HG03025 (cell line): Measurements from ENCODE around the gene IL1B.

Experiments
- ATAC-seq: cut with Tn5 transposase; IDR thresholded peaks from one replicate; pipeline ENCODE4 v1.9.1; 2021; ENCODE audit warnings: mild to moderate bottlenecking, moderate library complexity; ENCODE audit not compliant: unreplicated experiment, low FRiP score

Gene IL1B

DNA sequence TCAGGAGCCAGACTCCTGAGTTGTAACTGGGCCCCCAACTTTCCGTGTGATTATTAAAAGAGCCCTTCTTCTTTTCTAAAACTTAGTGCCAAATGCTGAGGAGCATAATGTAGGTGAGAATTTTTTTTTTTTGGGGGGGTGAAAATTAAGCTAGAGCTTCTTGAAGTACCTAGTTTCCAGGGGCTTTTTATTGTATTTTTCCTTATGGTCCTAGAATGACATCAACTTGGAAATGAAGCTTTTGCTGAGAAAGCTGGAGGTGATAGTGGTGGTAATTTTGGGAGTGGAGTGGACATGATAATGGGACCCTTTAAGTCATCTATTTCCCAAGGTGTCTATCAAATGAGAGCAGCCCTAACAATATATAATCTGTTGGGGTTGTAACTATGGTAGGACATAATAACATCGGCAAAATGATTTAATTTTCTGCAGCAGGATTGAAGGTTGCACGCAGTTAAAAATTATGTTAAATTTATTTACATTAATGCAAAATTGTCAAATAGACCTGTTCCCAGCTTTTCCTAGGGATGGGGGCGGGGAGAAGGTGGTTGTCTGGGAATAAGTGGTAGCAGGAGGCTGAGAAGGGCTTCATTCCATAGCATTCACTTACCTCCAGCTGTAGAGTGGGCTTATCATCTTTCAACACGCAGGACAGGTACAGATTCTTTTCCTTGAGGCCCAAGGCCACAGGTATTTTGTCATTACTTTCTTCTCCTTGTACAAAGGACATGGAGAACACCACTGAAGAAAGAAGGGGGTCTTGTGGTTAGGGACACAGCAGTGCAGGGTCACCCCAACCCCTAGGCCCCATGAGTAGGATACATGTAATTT lies 5.7 kb downstream of the IL1B start:
- ATAC-seq, result no peak

DNA sequence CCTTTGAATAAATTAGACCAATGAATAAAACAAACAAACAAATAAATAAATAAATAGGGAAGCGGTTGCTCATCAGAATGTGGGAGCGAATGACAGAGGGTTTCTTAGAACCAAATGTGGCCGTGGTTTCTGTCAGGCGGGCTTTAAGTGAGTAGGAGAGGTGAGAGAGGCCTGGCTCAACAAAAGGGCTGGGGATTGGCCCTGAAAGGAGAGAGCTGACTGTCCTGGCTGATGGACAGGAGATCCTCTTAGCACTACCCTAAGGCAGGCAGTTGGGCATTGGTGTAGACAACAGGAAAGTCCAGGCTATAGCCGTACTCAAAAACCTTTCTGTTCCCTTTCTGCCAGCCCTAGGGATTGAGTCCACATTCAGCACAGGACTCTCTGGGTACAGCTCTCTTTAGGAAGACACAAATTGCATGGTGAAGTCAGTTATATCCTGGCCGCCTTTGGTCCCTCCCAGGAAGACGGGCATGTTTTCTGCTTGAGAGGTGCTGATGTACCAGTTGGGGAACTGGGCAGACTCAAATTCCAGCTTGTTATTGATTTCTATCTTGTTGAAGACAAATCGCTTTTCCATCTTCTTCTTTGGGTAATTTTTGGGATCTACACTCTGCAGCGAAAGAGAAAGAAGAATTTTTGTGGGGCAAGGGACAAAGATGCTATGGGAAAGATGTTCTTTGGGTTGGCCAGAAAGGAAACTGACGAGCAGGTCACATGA lies 6.5 kb downstream of the IL1B start:
- no peak for ATAC-seq

DNA sequence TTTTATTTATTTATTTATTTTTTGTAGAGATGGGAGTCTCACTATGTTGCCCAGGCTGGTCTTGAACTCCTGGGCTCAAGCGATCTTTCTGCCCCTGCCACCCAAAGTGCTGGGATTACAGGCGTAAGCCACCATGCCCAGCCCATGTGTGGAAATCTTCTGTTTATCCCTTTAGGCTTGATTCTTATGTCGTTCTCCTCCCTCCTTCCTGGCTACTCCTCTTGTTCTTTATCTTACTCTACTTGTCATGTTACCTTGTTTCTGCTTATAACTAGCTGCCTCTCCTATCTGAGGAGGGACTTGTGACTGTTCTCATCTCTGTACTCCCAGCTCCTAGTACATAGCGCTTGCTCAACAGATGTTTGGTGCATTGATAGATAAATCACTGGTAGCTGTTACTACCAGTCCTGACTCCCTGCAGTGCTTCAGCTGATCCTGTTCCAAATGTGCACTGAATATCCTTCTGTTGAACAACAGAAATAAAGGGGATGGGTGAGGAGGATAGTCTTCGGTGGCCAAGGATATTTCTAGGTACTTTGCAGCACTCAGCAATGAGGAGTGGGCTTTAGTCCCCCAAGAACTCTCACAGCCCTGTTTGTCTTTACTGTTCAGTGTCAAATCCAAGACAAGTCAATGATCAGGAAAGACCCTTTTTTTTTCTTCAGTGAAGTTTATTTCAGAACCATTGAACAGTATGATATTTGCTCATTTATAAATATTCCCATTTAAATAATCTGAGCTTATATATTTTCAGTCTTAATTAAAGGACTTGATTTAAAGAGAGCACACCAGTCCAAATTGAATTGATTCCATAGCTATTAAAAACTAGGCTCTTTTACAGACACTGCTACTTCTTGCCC lies 7.2 kb downstream of the IL1B start:
- no peak for ATAC-seq

DNA sequence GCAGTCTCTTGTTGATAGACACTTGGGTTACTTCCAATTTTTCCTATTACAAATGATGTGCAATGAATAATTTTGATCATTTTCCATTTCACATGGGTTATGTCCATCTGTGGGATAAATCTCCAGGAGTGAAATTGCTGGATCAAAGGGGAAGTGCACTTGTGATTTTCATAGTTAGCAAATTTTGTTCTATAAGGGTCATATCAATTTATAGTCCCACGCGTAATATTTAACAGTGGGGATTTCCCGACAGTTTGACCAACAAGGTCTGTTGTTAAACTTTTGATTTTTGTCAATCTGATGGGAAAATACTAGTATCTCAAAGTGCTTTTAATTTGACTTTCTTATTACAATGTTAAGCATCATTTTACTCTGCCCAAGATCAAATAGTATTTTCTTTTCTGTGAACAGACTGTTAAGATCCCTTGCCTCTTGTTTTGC lies 8.3 kb downstream of the IL1B start:
- ATAC-seq, result no peak

DNA sequence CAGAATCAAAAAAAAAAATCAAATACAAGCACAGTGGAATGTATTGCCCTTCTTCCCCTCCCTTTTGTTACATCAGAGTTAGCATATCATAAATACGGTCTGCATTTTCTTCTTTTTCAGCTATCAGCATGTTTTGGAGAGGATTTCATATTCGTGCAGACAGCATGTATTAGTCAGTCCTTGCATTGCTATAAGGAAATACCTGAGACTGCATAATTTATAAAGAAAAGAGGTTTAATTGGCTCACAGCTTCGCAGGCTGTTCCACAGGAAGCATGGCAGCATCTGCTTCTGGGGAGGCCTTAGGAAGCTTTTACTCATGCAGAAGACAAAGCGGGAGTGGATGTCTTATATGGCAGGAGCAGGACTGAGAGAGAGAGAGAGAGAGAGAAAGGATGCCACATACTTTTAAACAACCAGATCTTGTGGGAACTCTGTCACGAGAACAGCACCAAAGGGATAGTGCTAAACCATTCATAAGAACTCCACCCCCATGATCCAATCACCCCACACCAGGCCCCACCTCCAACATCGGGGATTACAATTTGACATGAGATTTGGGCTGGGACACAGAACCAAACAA lies 8.9 kb downstream of the IL1B start:
- no peak for ATAC-seq

DNA sequence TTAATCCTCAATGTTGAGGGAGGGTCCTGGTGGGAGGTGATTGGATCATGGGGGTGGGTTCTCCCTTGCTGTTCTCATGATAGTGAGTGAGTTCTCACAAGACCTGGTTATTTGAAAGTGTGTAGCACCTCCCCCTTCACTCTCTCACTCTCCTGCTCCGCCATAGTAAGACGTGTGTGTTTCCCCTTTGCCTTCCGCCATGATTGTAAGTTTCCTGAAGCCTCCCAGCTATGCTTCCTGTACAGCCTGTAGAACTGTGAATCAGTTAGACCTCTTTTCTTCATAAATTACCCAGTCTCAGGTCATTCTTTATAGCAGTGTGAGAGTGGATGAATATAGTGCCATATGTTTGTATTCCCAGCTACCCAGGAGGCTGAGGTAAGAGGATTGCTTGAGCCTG lies 9.6 kb downstream of the IL1B start:
- no peak for ATAC-seq

DNA sequence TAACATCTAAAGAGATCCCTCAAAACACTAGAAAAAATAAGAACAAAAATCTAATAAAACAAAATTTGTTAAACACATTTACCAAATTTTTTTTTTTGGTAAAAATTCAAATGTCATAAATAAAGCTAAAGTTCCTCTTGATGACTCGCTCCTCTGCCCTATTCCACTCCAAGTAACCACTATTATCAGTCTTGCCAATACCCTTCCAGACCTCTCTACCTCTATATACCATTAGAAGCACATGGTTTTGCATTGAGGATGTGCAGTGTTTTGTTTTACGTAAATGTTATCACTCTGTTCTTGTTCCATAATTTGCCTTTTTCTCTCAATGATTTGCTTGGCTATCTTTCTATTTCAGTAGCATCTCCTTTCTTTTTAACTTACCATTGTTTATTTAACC lies 10.9 kb downstream of the IL1B start:
- ATAC-seq, result no peak

DNA sequence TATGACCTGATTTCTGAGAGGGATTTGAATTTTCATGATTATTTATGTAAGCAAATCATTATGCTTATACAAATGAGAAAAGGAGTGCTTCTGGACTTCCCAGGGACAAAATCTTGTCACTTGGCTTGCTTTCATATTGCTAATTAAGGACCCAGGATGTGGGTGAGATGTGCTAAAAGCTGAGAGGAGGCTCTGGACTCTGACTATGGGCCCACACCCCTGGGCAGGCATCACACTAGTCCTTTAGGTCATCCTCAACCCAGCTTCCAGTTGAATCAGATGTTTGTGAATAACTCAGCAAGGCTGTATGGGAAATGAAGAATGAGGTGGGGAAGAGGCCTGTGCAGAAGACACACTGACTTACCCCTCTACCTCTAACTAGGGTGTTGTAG lies 11.9 kb downstream of the IL1B start:
- ATAC-seq, result no peak

DNA sequence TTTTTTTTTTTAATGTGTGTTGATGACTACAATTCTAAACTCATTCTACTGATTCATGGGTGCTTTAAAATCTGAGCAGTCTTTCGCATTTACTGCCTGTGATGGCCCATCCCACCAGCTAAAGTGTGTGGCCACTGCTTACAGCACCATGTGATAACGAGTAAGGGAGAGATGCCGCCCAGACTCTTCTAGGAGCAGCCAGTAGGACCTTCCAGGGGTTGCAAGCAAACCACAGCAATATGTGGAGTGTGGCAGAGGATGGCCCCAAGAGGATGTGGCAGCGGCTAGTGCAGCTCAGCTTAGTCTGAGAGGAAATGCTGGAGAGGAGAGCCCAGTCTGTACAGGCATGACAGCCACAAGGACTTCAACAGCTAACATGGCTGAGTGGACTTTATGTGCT lies 14.9 kb downstream of the IL1B start:
- no peak for ATAC-seq

DNA sequence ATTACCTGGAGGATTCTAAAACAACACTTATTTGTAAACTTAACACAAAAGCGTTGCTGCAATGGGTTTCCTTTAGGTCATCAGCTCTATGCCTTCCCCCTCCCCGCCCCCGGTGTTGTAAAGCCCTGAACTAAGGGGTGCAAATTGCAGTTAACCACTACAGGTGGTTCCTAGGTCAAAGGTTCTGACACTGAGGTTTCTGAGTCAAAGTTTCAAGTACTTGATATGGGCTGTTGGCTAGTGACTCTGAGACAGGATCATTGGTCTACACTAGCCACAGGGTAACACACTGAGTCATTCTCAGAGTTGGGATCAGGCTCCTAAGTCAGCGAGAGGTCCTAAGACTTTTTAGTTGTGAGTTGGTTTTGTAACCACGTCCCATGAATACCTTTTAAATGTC lies 15.4 kb downstream of the IL1B start:
- ATAC-seq, result no peak

DNA sequence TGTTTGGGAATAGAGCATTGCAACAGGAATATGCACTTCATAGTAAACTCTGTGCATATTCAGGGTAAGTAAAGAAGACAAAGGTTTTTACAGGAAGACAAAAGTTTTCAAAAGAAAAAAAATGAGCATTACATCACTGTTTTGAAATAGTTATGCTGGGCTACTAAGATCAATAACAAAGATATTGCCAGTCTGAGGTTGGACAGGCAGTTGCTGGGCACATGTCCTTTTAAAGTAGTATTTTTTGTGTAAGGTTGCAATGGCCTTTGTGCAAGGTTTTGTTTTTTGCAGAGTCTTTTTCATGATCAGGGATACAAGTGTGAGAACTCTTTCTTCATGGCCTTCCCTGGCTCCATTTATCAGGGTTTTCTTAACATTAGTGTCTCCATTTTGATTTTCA lies 16.2 kb downstream of the IL1B start:
- no peak for ATAC-seq

DNA sequence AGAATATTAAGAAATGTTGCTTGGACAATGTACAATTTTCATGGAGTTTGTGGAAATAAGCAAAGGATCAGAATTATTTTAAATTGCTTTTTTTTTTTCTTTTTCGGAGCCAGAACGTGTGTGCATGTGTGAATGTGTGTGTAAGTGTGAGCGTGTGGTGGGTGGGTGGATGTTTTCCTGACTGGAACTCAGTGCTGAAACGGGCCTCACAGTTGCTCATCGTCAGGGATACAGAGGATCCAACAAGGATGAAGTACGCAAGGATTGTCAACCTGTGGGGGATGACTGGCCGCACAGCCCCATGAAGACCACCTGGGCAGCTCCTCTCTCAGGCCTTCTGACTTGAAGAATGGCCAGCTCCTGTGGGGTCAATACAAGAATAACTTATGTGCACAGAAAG lies 17.5 kb downstream of the IL1B start:
- ATAC-seq, result no peak

DNA sequence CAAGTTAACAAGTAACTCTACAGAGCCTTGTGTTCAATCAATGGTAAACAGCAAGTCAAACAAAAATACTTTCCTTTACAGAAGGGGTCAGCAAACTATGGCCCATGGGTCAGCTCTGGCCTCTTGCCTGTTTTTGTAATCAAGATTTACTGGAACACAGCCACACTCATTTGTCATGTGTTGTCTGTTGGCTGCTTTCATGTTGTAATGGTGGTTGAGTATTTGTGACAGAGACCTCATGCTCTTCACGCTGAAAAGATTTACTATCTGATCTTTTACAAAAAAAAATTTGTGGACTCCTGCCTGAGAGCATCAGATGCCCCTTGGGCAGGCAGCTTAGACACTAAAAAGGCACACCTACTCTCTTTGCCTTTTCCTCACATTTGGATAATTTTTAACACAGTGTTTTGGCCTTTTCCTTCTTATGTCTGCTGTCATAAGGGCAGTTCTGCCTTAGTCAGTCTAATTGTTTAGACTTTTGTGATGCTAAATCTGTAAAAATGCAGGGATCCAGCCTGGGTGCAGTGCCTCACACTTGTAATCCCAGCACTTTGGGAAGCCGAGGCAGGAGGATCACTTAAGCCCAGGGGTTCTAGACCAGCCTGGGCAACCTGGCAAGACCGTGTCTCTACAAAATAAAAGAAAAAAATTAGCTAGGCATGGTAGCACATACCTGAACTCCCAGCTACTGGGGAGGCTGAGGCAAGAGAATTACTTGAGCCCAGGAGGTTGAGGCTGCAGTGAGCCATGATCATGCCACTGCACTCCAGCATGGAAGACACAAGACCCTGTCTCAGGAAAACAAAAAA lies 18.3 kb downstream of the IL1B start:
- ATAC-seq, result no peak

DNA sequence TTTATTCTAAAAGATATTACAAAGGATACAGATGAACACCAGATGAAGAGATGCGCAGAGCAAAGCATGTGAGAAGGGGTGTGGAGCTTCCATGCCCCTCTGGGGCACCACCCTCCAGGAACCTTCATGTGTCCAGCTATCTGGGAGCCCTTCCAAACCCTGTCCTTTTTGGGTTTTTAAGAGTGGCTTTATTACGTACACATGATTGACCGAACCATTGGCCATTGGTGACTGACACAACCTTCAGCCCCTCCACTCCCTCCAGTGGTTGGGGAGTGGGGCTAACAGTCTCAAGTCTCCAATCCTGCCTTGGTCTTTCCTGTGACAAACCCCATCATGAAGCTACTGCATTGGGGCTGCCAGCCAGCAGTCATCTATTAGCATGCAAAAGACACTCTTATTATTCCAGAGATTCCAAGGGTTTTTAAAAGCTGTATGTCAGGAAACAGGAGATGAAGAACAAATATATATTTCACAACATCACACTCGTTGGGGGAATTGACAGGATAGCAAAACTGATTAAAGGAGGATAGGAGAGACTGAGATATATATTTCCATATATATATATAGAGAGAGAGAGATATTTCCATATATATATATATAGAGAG lies 19.4 kb downstream of the IL1B start:
- ATAC-seq, result no peak

DNA sequence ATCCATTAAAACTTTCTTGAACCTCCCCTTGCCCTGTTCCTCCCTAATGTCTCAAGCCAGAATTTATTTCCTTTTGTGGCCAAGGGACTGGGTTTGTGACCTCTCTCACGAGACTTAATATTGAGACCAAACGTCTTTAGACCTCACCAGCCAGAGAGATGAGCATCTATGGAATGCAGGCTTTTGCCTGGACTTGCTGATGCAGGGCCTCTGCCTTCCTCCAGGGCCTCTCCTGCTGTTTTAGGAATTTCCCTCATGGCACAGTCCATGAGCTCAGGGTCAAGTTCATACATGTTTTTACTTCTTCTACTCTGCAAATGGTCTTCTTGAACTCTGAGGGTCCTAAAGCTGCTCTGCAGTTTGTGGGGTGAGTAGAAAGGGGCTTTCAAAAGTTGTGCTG lies 22.3 kb downstream of the IL1B start:
- no peak for ATAC-seq

DNA sequence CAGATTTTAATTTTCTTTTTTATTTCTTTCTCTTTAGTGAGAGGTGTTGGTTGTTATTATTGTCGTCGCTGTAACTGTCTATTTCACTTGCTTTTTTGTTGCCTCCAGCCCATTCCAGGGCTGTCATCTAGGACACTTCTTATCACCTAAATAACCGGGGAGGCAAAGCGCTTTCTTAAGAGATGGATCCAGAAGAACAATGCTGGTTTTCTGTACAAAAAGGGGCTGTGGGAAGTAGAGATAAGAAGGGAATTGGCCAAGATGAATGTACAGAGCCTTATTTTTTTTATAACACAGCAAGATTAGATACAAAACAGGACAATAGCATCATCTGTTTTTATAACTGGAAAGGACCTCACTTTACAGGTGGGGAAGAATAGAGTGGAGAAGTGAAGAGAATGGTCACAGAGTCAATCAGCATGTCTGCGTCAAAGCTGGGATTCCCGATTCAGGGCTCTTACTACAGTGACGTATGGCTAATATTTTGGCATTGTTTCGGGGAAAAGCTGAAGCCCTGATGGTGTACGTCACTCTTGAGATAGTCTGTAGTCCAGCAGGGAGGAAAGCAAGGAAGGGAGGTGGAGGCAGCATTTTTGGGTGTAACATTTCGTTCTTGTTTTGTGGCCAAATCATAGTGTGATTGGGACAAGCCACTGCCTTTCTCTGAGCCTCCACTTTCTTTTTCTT lies 23.2 kb downstream of the IL1B start:
- no peak for ATAC-seq

DNA sequence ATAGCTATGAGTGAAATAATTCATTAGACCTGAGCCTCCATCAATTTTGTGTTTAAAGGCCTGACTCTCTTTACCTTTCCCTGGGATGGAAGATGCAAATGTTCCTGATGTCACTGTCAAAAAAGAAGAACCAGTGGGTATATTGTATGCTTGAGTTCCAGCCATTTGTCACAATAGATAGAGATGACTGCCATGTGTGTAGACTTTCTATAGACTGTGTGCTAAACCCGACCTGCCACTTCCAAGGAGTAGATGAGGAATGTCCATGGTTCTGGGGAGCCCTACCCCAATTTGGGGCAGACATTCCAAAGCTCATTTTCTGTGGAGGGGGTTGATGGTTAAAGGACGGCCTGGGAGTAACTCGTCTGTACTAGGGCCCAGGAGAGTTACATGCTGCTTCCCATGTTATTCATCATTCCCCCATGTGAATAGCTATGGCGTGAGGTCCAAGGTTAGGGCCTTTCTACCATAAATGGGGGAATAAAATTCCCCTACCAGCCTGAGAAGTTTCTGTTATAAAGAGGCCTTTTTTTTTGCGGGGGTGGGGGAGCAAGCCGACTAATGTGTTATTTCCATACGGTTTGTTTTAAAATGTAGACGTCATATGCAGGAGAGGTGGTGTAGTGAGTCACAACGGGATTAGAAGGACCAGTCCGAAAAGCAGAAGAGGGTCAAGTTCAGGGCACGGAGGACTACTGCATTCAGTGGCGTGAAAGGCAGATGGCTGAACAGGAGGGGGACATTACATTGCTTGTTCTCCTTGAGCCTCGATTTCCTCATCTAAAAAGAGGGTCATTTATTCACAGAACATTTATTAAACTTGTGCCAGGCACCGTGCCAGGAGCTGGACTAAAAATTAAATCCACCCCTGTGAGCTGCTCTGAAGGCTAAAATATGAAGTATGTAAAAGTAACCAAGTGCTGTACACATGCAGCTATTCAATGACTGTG lies 24.0 kb downstream of the IL1B start:
- ATAC-seq, result no peak

DNA sequence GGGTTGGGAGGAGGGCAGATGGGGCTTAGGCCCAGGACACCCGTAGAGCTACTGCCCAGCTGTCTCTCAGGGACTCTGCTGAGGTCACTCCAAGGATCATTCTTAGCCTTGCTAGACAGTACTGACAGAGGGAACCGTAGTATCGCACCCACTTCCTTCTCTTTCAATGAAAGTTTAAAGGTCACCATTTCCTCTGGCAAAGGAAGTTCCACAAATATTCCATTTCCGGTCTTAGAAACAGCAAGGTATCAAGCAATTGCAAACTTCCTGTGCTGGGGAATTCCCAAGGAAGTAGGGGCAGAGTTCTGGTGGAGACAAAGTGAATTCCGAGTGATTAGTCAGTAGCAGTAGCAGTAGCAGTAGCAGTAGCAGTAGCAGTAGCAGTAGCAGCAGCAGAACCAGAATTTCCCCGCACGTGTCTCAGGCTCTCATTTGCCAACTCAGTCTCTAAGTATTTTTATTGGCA lies 24.7 kb downstream of the IL1B start:
- ATAC-seq, result no peak
